Nephron (organoid): ENCODE results near the gene LMX1B.
"Not testable (repeated sequence)": the region's sequence is repeated elsewhere in the genome, so short reads cannot be mapped to it uniquely, and the experiment has no call there.

Source experiments
- H3K27ac Mint-ChIP-seq, 3 experiments: 2 replicates each; pipeline ENCODE4 v1.8.0; 2020; ENCODE audit warnings: mixed read lengths in 3 of 3, mild to moderate bottlenecking in 2 of 3, moderate library complexity in 1 of 3
- H3K27me3 Mint-ChIP-seq: 2 replicates; pipeline ENCODE4 v1.8.0; 2021; ENCODE audit warnings: low read depth, mild to moderate bottlenecking, moderate library complexity, mixed read lengths
- H3K36me3 Mint-ChIP-seq: 2 replicates; pipeline ENCODE4 v1.8.0; 2020; ENCODE audit warnings: low read depth, mixed read lengths
- H3K4me1 Mint-ChIP-seq: 2 replicates; pipeline ENCODE4 v1.8.0; 2020; ENCODE audit warnings: mixed read lengths
- H3K4me3 Mint-ChIP-seq, 3 experiments: 2 replicates each; pipeline ENCODE4 v1.8.0; 2020; ENCODE audit warnings: mild to moderate bottlenecking in 3 of 3, mixed read lengths in 3 of 3, moderate library complexity in 2 of 3
- H3K9me3 Mint-ChIP-seq: 2 replicates; pipeline ENCODE4 v1.8.0; 2020; ENCODE audit warnings: mixed read lengths
- TF ChIP-seq, protein P1 (sequence below), 3 experiments: fragments of 200-600 bp; sonication (generic); IDR thresholded peaks; one replicate each; pipeline ENCODE4 v1.5.0; 2021; ENCODE audit warnings: antibody characterized with exemption in 3 of 3; ENCODE audit not compliant: unreplicated experiment in 3 of 3

LMX1B gene

DNA sequence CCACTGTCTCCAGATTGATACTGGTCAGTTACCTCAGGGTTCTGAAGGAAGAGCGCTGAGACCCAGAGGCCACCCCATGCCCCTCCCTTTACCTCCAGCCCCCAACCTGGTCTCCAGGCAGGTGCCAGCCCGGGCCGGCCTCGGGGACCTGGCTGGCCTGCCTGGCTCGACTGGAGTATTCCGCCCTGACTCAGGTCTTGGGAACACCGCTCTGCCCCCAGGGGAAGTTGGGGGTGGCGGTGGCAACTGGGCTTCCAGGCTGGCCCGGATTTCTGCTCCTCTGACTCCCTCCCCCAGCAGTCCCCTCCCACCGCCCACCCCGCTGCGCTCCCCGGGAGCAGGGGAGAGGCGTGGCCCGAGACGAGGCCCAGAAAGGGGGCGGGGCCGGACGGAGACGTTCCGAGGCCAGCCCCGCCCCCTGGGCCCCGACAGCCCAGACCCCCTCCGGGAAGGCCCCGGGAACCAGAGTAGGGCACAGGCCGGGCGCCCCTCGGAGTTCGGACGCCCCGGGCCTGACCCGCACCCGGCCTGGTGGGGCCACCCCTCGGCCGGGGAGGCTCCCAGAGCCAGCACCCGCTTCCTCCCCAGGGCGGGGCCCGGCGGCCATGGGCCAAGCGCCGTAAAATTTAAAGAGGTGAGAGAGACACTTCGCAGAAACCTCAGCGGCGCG lies 108.7 kb downstream of the LMX1B start:
- Mint-ChIP-seq H3K9me3 (no peaks in the 10 kb centered on the region), H3K36me3 (no peaks in the 10 kb centered on the region), H3K27me3 (peaks cover 76% of the 10 kb centered on the region), H3K27ac (peak overlapping the region; percentile 6 to 98 (median 23)), H3K4me1 (peaks cover 12% of the 10 kb centered on the region), H3K4me3 (peak overlapping the region; percentile 76 to 77 (median 76))
- TF ChIP-seq, protein P1, sequence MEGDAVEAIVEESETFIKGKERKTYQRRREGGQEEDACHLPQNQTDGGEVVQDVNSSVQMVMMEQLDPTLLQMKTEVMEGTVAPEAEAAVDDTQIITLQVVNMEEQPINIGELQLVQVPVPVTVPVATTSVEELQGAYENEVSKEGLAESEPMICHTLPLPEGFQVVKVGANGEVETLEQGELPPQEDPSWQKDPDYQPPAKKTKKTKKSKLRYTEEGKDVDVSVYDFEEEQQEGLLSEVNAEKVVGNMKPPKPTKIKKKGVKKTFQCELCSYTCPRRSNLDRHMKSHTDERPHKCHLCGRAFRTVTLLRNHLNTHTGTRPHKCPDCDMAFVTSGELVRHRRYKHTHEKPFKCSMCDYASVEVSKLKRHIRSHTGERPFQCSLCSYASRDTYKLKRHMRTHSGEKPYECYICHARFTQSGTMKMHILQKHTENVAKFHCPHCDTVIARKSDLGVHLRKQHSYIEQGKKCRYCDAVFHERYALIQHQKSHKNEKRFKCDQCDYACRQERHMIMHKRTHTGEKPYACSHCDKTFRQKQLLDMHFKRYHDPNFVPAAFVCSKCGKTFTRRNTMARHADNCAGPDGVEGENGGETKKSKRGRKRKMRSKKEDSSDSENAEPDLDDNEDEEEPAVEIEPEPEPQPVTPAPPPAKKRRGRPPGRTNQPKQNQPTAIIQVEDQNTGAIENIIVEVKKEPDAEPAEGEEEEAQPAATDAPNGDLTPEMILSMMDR (IDR thresholded peaks at IDR 0.05; ENCODE audit: unreplicated experiment in 3 of 3) = no peak

DNA sequence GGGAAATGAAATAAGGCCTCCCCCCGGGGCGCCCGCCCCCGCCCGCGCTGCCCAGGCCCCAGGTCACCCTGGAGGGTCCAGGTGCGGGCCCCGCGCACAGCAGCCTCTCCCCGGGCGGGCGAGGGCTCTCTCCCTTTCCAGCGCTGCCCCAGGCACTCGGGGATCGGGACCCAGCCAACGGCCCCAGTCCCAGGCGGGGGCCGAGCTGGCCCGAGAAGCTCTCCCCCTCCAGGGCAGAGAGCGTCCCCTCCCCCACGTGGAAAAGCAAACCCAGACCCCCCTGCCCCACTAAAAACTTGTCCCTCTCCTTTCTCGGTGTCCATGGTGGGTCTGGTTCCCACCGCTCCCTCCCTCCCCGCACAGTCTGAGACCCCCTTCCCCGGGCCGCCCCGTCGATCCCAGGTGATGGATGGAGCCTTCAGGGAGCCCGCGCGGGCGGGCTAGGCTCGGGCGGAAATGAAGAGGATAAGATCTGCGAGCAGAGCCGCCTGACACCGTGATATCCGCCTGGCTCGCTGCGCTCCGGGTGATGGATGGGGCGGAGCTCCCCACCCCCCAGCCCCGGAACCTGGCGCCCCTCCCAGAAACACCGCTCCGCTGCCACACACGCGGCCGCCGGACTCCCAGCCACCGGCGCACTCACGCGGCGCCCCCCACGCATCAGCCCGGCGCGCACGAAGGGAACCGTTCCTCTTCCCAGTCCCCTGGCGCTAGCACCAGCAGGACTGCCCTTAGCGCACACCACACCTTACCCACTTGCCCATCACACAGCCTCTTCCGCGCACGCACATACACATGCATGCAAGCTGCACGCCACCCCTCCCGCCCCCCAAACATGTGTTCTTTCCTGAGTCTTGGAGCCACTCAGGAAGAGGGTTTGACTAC lies 109.4 kb downstream of the LMX1B start:
- no peaks in the 10 kb centered on the region for H3K36me3 Mint-ChIP-seq
- H3K27ac Mint-ChIP-seq = peak overlapping the region in 2 of 3 experiments; percentile 1
- TF ChIP-seq, protein P1 (IDR thresholded peaks at IDR 0.05; ENCODE audit: unreplicated experiment in 3 of 3) = no peak
- peaks cover 12% of the 10 kb centered on the region for H3K4me1 Mint-ChIP-seq
- H3K9me3 Mint-ChIP-seq = no peaks in the 10 kb centered on the region
- H3K27me3 Mint-ChIP-seq = peaks cover 76% of the 10 kb centered on the region
- peak overlapping the region; percentile 68 to 73 (median 72) for H3K4me3 Mint-ChIP-seq

DNA sequence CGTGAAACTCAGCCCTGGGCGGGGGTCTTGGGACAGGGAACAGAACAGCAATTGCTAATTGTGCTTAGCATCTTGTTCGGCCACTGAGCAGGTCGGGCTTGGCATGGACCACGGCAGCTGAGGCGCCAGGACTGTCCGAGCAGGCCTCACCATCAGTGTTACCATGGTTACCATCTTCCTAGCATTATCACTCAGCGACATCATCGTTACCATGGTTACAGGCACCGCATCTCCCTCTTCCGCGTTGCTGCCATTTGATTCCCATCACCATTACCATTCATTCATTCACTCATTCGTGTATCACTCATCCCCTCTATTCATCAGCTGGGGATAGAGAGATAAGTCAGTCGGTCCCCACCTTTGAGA lies 110.1 kb downstream of the LMX1B start:
- Mint-ChIP-seq H3K27ac (peak overlapping the region in 2 of 3 experiments; percentile 1 to 58), H3K9me3 (peaks cover under 1% of the 10 kb centered on the region), H3K4me3 (peak overlapping the region; percentile 68 to 73 (median 72)), H3K27me3 (peaks cover 73% of the 10 kb centered on the region), H3K4me1 (peaks cover 12% of the 10 kb centered on the region), H3K36me3 (no peaks in the 10 kb centered on the region)
- TF ChIP-seq, protein P1 (IDR thresholded peaks at IDR 0.05; ENCODE audit: unreplicated experiment in 3 of 3) = no peak

DNA sequence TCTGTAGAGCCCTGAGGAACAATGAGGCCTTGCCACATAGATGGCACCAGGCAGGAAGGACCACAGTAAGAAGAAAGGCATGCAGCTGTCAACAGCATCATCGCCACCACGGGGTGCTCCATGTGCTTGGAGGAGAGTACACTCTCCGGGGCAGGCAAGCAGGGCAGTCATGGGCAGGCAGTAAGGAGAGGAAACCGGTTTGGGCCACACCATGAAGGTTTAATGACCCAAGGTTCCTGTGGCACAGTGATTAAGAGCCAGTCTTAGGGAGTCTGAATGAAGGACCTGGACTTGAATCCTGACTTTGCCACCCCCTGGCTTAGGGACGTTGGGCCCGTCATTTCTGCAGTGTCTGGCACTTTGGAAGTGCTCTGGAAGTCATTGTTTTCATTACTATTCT lies 110.5 kb downstream of the LMX1B start:
- TF ChIP-seq, protein P1 (IDR thresholded peaks at IDR 0.05; ENCODE audit: unreplicated experiment in 3 of 3) = no peak
- Mint-ChIP-seq H3K36me3 (no peaks in the 10 kb centered on the region), H3K4me1 (peaks cover 12% of the 10 kb centered on the region), H3K27ac (peak overlapping the region in 2 of 3 experiments; percentile 1 to 58), H3K27me3 (peaks cover 76% of the 10 kb centered on the region), H3K4me3 (peak overlapping the region; percentile 68 to 73 (median 72)), H3K9me3 (peaks cover 4% of the 10 kb centered on the region)

DNA sequence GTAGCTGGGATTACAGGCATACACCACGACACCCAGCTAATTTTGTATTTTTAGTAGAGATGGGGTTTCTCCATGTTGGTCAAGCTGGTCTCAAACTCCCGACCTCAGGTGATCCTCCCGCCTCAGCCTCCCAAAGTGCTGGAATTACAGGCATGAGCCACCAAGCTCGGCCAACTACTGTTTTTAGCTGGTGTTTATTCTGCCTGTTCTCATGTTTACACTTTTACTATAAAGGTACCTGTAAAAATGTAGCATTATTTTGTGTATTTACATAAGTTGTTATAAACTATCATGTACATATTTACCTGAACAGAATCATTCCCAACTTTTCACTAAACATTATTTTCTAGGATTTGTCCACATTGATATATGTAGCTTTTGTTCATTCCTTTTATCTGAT lies 111.8 kb downstream of the LMX1B start:
- not testable (repeated sequence) for H3K9me3 Mint-ChIP-seq, H3K4me3 Mint-ChIP-seq, H3K27ac Mint-ChIP-seq, H3K36me3 Mint-ChIP-seq, H3K4me1 Mint-ChIP-seq
- peaks cover 70% of the 10 kb centered on the region for H3K27me3 Mint-ChIP-seq

DNA sequence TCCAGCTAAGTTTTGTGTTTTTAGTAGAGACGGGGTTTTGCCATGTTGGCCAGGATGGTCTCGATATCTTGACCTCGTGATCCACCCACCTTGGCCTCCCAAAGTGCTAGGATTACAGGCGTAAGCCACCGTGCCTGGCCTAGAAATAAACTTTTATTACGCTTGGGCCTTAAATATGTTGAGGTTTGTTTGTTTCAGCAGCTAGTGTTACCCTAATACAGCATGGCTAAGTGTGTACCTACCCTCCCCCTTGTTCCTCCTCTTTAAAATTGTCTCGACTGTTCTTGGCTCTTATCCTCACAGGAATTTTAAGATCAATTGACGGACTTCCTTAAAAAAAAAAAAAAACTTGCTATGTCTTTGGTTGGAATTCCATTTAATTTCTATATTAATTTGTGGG lies 114.5 kb downstream of the LMX1B start:
- Mint-ChIP-seq H3K27me3 (peaks cover 51% of the 10 kb centered on the region), H3K9me3 (peaks cover 17% of the 10 kb centered on the region)
- H3K4me3 Mint-ChIP-seq, H3K36me3 Mint-ChIP-seq, H3K4me1 Mint-ChIP-seq, H3K27ac Mint-ChIP-seq: not testable (repeated sequence)

DNA sequence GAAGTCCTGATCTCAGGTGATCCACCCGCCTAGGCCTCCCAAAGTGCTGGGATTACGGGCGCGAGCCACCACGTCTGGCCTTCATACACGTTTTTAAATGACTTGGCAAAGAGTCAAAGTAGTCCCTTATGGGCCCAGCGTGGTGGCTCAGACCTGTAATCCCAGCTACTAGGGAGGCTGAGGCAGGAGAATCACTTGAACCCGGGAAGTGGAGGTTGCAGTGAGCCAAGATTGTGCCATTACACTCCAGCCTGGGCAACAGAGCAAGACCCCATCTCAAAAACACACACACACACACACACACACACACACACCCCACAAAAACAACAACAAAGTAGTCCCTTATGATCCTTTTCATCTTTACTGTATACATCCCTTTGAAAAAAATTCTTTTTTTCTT lies 116.9 kb downstream of the LMX1B start:
- not testable (repeated sequence) for H3K4me1 Mint-ChIP-seq, H3K36me3 Mint-ChIP-seq, H3K4me3 Mint-ChIP-seq, H3K27ac Mint-ChIP-seq
- Mint-ChIP-seq H3K9me3 (peaks cover 35% of the 10 kb centered on the region), H3K27me3 (peaks cover 31% of the 10 kb centered on the region)
